K562 (cell line): ENCODE data around the gene PRMT7. TPM values are rescaled to one million over a fixed set of nuclear protein-coding genes. Genes with fewer than 3 reads are reported as not detected.

ENCODE experiments used
- MXI1 ChIP-seq: IDR thresholded peaks from 2 replicates; pipeline ENCODE4 v1.6.1; 2011; ENCODE audit warnings: low read depth, mild to moderate bottlenecking, improper control_type of control experiment, low read length
- TAF7 ChIP-seq: fragments of 450-650 bp; IDR thresholded peaks from 2 replicates; pipeline ENCODE4 v1.6.1; 2016; ENCODE audit warnings: missing genetic modification characterization, missing compliant biosample characterization
- YY1 ChIP-seq, 3 experiments: IDR thresholded peaks; 2 replicates each; pipeline ENCODE4 v1.6.1; 2011; ENCODE audit warnings: low read length in 2 of 3, mild to moderate bottlenecking in 2 of 3, moderate library complexity in 2 of 3, borderline replicate concordance in 1 of 3, control low read depth in 1 of 3, low read depth in 1 of 3; ENCODE audit not compliant: insufficient read depth in 3 of 3, insufficient replicate concordance in 2 of 3, control insufficient read depth in 1 of 3, insufficient read length in 1 of 3; ENCODE audit errors: extremely low read depth in 1 of 3
- ZNF740 ChIP-seq, 3 experiments: fragments of 200-800 bp in 1 of 3; sonication (Bioruptor generic) in 1 of 3; sonication (generic) in 1 of 3; formaldehyde crosslinking in 1 of 3; IDR thresholded peaks; 2 replicates each; pipeline versions ENCODE4 v1.6.1 to v1.8.0; 2016 to 2022; ENCODE audit warnings: mild to moderate bottlenecking in 2 of 3, missing compliant biosample characterization in 2 of 3, missing genetic modification characterization in 2 of 3, missing genetic modification reagents in 1 of 3
- polyA plus RNA-seq, 8 experiments: library from polyadenylated mRNA; depleted of rRNA in 4 of 8; stranded (reverse) in 5 of 8; unstranded in 3 of 8; fragments of >200 nt; fragmentation: Nextera tagmentation in 2 of 8; fragmentation: Illumina TruSeq in 1 of 8; extraction: Ambion mirVana in 2 of 8; extraction: Trizol in 1 of 8; gene quantifications; 2 replicates each; pipeline versions ENCODE4 v1.2.1 to v1.2.3, GENCODE V29; 2011 to 2014; ENCODE audit warnings: inconsistent platforms in 1 of 8, missing spikeins in 1 of 8
- total RNA-seq, 7 experiments: library from RNA; depleted of rRNA in 6 of 7; stranded (reverse); fragments of >200 nt in 6 of 7; fragmentation: Illumina TruSeq in 2 of 7; extraction: Trizol in 2 of 7; gene quantifications; 2 replicates each; pipeline versions ENCODE4 v1.2.1 to v1.2.3, GENCODE V29; 2011 to 2021; ENCODE audit warnings: low replicate concordance in 1 of 7

Gene PRMT7
- total and polyA plus RNA-seq, 9 of the 15 experiments (the other 6 are each of a cell fraction or from before 2014, with no cell fraction given), result 6.4 to 88.8 (median 73.1) TPM

- TF ChIP-seq YY1 (IDR thresholded peaks at IDR 0.05; ENCODE audit: borderline replicate concordance in 1 of 3, control insufficient read depth in 1 of 3, extremely low read depth in 1 of 3, insufficient read depth in 3 of 3, insufficient read length in 1 of 3, insufficient replicate concordance in 2 of 3, low read depth in 1 of 3, low read length in 2 of 3) (peak in 1 of 3 experiments; percentile 5), TAF7 (tag) (peak; percentile 55), ZNF740 (CRISPR knock-in tag; IDR thresholded peaks at IDR 0.05) (peak; percentile 71), ZNF740 (tag; IDR thresholded peaks at IDR 0.05) (peak in 1 of 2 experiments; percentile 62; a peak in 1 of 4 replicates), MXI1 (no peak)
Observed at GRCh38 chr16:68263559-68264127, 47.2 kb upstream of the PRMT7 start (continued).
